BJ (cell line): ENCODE measurements around the gene DOK1. TPM values are rescaled to one million over a fixed set of nuclear protein-coding genes. Genes with fewer than 3 reads are reported as not detected.

Experiments used
- CTCF ChIA-PET: fragments of 350-600 bp; formaldehyde crosslinking; extraction: SDS; loops from one replicate; lab custom pipeline; 2021; ENCODE audit warnings: antibody characterized with exemption, inconsistent platforms; lab: Yijun Ruan, JAX
- POLR2A ChIA-PET: fragments of 300-600 bp; sonication (Branson Sonifier 250); formaldehyde crosslinking; extraction: SDS; loops from one replicate; lab custom pipeline; 2021; ENCODE audit warnings: antibody characterized with exemption; lab: Charles Lee
- DNase-seq: peaks from one replicate; pipeline ENCODE4 v3.0.0-alpha.2; 2011; ENCODE audit warnings: low read depth
- H3K27me3 ChIP-seq: 2 replicates; pipeline ENCODE4 v1.6.0; 2011; ENCODE audit warnings: low read length; ENCODE audit not compliant: control insufficient read depth, insufficient read depth
- H3K36me3 ChIP-seq: 2 replicates; pipeline ENCODE4 v1.5.1; 2011; ENCODE audit warnings: low read length; ENCODE audit not compliant: control insufficient read depth, insufficient read depth
- H3K4me3 ChIP-seq: 2 replicates; pipeline ENCODE4 v1.5.1; 2011; ENCODE audit warnings: low read depth, mild to moderate bottlenecking, control low read depth, low read length
- polyA minus RNA-seq: library from RNA; depleted of rRNA, polyadenylated mRNA; stranded (reverse); fragments of >200 nt; gene quantifications from 2 replicates; pipeline ENCODE4 v1.2.3, GENCODE V29; 2011; rRNA and poly(A)+ RNA removed
- polyA plus RNA-seq: library from polyadenylated mRNA; depleted of rRNA; stranded (reverse); fragments of >200 nt; gene quantifications from 2 replicates; pipeline ENCODE4 v1.2.3, GENCODE V29; 2011; rRNA removed
- TF ChIP-seq, protein P1 (sequence below): IDR thresholded peaks from 2 replicates; pipeline ENCODE4 v1.5.1; 2011; ENCODE audit warnings: low read depth, mild to moderate bottlenecking, control low read depth, inconsistent platforms, low read length, moderate library complexity; ENCODE audit not compliant: insufficient read depth

DOK1 gene
- polyA plus RNA-seq (19.8 and 28.7 TPM in 2 replicates), polyA minus RNA-seq (18.5 and 29.9 TPM in 2 replicates)

- TF ChIP-seq, protein P1, sequence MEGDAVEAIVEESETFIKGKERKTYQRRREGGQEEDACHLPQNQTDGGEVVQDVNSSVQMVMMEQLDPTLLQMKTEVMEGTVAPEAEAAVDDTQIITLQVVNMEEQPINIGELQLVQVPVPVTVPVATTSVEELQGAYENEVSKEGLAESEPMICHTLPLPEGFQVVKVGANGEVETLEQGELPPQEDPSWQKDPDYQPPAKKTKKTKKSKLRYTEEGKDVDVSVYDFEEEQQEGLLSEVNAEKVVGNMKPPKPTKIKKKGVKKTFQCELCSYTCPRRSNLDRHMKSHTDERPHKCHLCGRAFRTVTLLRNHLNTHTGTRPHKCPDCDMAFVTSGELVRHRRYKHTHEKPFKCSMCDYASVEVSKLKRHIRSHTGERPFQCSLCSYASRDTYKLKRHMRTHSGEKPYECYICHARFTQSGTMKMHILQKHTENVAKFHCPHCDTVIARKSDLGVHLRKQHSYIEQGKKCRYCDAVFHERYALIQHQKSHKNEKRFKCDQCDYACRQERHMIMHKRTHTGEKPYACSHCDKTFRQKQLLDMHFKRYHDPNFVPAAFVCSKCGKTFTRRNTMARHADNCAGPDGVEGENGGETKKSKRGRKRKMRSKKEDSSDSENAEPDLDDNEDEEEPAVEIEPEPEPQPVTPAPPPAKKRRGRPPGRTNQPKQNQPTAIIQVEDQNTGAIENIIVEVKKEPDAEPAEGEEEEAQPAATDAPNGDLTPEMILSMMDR = no peak
- CTCF ChIA-PET = interaction anchor here (1.6 kb wide), 1 partner anchor 12 kb away, joined by 6 read pairs; no protein-coding TSS in a partner anchor
- Histone ChIP-seq H3K27me3 (no peaks in the 10 kb centered on the region), H3K4me3 (peak within 1 kb of the TSS; percentile 54), H3K36me3 (peaks cover 4% of the 10 kb centered on the region)
- DNase-seq = peak; percentile 50
- POLR2A ChIA-PET = interaction anchor here (1.0 kb wide), 1 partner anchor 13 kb away, joined by 3 read pairs; no protein-coding TSS in a partner anchor
These were observed at the start of gene DOK1, which contains the start of gene LOXL3 for GRCh38 chr2:74553892-74554819. DOK1 (plus strand) TSS chr2:74554720; CDS start chr2:74554755, 35 bp downstream. LOXL3 (minus strand) TSS chr2:74553942; CDS start chr2:74552634, 1,308 bp downstream.

GRCh38 chr2:74505448-74506246, 48.9 kb upstream of the DOK1 start:
- POLR2A ChIA-PET = no interaction called here
- DNase-seq = no peak
- 0 out of 2 replicates have a peak, but pooled peaks cover under 1% of the 10 kb centered on the region for H3K27me3 ChIP-seq
- TF ChIP-seq, protein P1 = no peak
- CTCF ChIA-PET = interaction anchor here (1.0 to 3.1 kb wide), 4 partner anchors 15 to 84 kb away, joined by 4 to 12 read pairs (median 8); partner anchors contain the start of genes CCDC142 and TTC31
- H3K36me3 ChIP-seq = peaks cover 11% of the 10 kb centered on the region
- H3K4me3 ChIP-seq = 0 out of 2 replicates have a peak overlapping the region, but pooled peaks have one; percentile 1

DNA sequence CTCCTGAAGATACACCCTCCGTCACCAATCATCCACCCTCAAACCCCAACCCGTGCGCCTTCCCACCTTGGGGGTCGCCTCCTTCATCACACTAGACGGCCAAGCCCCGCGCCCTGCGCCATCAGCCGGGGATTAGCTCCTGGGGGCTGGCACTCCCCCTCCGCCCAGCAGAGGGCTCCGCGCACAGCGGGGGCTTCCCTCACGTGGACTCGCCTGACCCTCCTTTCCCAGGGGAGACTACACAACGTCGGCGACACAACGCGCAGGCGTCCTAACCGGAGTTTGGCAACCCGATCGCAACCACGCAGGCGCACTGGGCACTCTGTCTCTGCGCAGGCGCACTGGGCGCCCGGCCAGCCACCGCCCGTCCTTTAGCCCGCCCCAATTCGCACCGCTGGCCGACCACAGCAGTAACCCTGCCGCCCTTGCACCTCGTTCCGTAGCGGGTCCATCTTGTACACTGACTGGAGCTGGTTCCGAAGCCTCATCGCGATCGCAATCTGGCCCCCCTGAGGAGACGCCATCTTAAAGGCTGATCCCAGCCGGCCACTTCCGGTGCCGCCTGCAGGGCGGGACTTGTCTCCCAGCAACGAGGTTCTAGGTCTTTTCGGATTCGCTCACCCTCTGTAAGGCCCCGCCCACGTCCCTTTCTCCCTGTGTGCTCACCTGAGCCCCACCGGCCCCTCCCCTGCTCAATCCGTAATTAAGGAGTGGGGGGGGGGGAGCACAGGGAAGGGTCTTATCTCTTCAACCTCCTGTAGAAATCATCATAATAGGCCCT, 47.2 kb upstream of the DOK1 start, which contains the start of gene PCGF1:
Gene PCGF1, minus strand, starts transcription at position 551 of the 781 bp plus-strand sequence. Its CDS starts 27 bp downstream, at position 524.
- Histone ChIP-seq H3K36me3 (peaks cover 11% of the 10 kb centered on the region), H3K4me3 (peak within 1 kb of the TSS; percentile 95), H3K27me3 (peaks cover 1% of the 10 kb centered on the region; the same call in 1 of the 2 replicates)
- ChIA-PET CTCF (interaction anchor here (1.0 to 3.1 kb wide), 6 partner anchors 11 to 82 kb away, joined by 3 to 8 read pairs (median 4); no protein-coding TSS in a partner anchor), POLR2A (no interaction called here)
- TF ChIP-seq, protein P1 = peak; percentile 57
- peak; percentile 91 for DNase-seq

DNA sequence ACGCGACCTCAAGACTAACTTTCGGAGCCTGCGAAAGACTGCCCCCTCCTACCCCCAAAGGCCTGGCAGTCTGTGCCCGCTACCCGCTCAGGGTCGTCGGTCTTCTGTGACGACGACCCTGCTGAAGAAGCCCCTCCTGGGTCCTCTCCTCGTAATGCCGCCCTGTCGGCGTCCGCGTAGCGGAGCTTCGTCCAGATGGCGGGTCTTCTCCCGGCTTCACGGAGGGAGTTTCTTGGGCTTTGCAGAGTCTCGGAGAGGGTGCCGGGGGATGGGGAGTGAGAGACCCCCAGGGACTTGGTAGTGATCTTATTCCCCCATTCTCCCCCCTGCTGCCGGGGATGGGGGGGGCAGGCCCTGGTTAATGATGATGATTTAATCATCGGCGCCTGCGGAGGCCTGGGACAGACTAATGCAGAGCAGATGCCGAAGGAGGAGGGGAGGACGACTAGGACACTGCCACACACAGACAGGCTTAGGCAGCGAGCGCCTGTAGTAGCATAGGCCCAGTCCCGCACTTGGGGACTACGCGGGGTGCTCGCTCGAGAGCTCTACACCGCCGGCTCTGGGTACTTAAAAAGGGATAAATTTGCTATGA, 46.5 kb upstream of the DOK1 start:
- no peak for DNase-seq
- peaks cover 11% of the 10 kb centered on the region for H3K36me3 ChIP-seq
- H3K27me3 ChIP-seq = peaks cover 6% of the 10 kb centered on the region
- H3K4me3 ChIP-seq = peak overlapping the region; percentile 95
- ChIA-PET CTCF (interaction anchor here (1.0 to 3.1 kb wide), 5 partner anchors 10 to 81 kb away, joined by 3 to 8 read pairs (median 5); no protein-coding TSS in a partner anchor), POLR2A (no interaction called here)
- TF ChIP-seq, protein P1 = no peak
